Mucosa of descending colon (tissue), 3 donors: ENCODE measurements around the gene SPATA1. TPM values are rescaled to one million over a fixed set of nuclear protein-coding genes. Genes with fewer than 3 reads are reported as not detected.
A peak's percentile ranks its signal among the peaks of the same experiment; 100 is the strongest.

Source experiments
- ATAC-seq: fragments of 200-7000 bp; cut with Tn5 transposase; one replicate; pipeline ENCODE4 v1.9.1; 2020; ENCODE audit warnings: mild to moderate bottlenecking, moderate library complexity
- DNase-seq, 3 donors: peaks; one replicate each; pipeline ENCODE4 v3.0.0-alpha.2; 2020
- H3K36me3 ChIP-seq: fragments of 200-600 bp; one replicate; pipeline ENCODE4 v1.8.0; 2021; ENCODE audit warnings: low read depth, mild to moderate bottlenecking
- H3K4me1 ChIP-seq: fragments of 200-600 bp; one replicate; pipeline ENCODE4 v1.8.0; 2021; ENCODE audit warnings: low read depth, mild to moderate bottlenecking
- H3K4me3 ChIP-seq: fragments of 200-600 bp; one replicate; pipeline ENCODE4 v1.8.0; 2021; ENCODE audit warnings: mild to moderate bottlenecking
- H3K9me3 ChIP-seq: fragments of 200-600 bp; one replicate; pipeline ENCODE4 v1.8.0; 2021; ENCODE audit warnings: mild to moderate bottlenecking
- CTCF ChIP-seq: fragments of 200-600 bp; IDR thresholded peaks from one replicate; pipeline ENCODE4 v1.8.0; 2022; ENCODE audit warnings: antibody characterized with exemption, mild to moderate bottlenecking
- intact Hi-C, 2 donors: fragments of 100-400 bp; cut with DNase I in 1 of 2; cut with micrococcal nuclease in 1 of 2; formaldehyde crosslinking; loops; one replicate each; pipeline versions ENCODE4 v1.11.0 to v1.11.1; 2022; cut with DNase I, micrococcal nuclease
- total RNA-seq, 3 donors: library from RNA; stranded (reverse); fragmentation: NEBNext Ultra II Directional in 2 of 3; extraction: Animal tissue kit (Norgen Biotek cat#: 25700) in 2 of 3; gene quantifications; one replicate each; pipeline versions ENCODE4 v1.2.1 to v1.2.4, GENCODE V29; 2021 to 2023
- donor health status: DM: no; HTN: no; CAD: no; lungs with moderate emphysema.
- donor health status: DM: no; HTN: no; CAD: no.
- donor health status: DM: no; HTN: yes; CAD: no.

The SPATA1 gene
- total RNA-seq, 3 donors from 2014 or later: 2.0 to 3.8 (median 3.5) TPM

DNA sequence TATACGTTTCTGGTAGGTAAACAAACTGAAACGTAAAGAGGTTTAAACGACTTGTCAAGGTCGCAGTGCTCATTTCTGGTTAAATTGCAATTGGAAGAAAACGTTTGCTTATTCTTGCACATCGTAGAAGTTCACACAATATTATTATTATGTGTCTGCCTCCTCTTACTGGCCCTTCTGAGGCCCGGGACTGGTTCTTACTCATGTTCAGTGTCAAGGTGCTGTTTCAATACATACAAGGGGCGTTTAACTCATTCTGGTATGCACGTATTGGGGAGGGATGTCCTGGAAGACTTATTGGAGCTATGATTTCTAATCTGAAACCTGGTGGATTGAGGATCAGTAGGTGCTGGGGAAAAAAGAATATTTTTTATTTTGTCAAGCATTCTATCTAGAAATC is 26.2 kb upstream of the SPATA1 start:
- Histone ChIP-seq H3K36me3 (no peaks in the 10 kb centered on the region), H3K9me3 (no peaks in the 10 kb centered on the region), H3K4me1 (peaks cover 14% of the 10 kb centered on the region), H3K4me3 (peak overlapping the region; percentile 60)
- DNase-seq (no peak), ATAC-seq (peak; percentile 5)
- TF ChIP-seq CTCF: no peak
- intact Hi-C loops: no loop called here

DNA sequence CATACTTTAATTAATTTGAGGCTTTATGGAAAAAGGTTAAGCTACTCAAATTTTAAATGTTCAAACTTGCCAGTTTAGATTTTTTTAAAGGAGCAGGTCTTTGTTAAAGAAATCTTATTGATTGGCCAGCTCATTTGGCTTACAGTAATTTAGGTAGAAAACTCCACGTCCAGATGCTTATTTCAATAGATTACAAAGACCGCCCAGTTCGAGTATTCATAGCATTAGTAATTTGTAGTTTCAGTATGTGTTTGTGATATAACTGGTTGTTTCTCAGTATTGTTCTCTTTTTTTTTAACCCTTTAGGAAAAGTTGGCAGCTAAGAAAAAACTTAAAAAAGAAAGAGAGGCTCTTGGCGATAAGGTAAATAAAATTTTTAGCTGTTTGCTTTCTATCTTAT is 25.5 kb upstream of the SPATA1 start:
- DNase-seq: no peak
- TF ChIP-seq CTCF: no peak
- Histone ChIP-seq H3K4me3 (no peak overlapping the region), H3K36me3 (no peaks in the 10 kb centered on the region), H3K4me1 (peaks cover 14% of the 10 kb centered on the region), H3K9me3 (no peaks in the 10 kb centered on the region)
- ATAC-seq: no peak
- intact Hi-C loops: no loop called here

DNA sequence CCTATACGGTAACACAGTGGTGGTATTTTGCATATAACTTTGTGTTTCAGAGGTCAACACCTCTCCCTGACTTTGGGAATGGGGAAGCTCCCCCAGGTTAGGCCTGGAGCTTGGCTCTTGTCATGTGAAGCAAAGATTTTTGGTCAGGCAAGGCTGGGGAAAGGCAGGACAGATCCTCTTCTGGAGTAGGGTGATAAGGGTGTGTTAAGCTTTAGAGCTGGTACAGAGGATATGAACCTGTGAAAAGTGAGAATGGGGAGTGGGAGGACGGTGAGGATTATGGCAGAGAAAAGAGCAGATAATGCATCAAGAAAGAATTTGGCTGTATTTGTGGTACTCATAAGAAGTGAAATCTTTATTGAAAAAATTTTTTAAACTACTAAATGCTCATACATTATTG is 24.9 kb upstream of the SPATA1 start:
- Histone ChIP-seq H3K36me3 (no peaks in the 10 kb centered on the region), H3K4me3 (no peak overlapping the region), H3K9me3 (no peaks in the 10 kb centered on the region), H3K4me1 (peaks cover 14% of the 10 kb centered on the region)
- ATAC-seq (no peak), DNase-seq (no peak)
- TF ChIP-seq CTCF: no peak
- intact Hi-C loops: no loop called here

- Histone ChIP-seq H3K4me1 (no peaks in the 10 kb centered on the region), H3K9me3 (no peaks in the 10 kb centered on the region), H3K36me3 (no peaks in the 10 kb centered on the region), H3K4me3 (no peak overlapping the region)
- no peak for TF ChIP-seq CTCF
- no peak for ATAC-seq
- intact Hi-C loops: no loop called here
- DNase-seq: no peak
Observed at GRCh38 chr1:84488107-84488506, 18.1 kb upstream of the SPATA1 start.

- Histone ChIP-seq H3K4me3 (no peak overlapping the region), H3K36me3 (no peaks in the 10 kb centered on the region), H3K4me1 (no peaks in the 10 kb centered on the region), H3K9me3 (no peaks in the 10 kb centered on the region)
- ATAC-seq (no peak), DNase-seq (no peak)
- TF ChIP-seq CTCF: no peak
- intact Hi-C loops: no loop called here
Observed at GRCh38 chr1:84489766-84490165, 16.4 kb upstream of the SPATA1 start.

DNA sequence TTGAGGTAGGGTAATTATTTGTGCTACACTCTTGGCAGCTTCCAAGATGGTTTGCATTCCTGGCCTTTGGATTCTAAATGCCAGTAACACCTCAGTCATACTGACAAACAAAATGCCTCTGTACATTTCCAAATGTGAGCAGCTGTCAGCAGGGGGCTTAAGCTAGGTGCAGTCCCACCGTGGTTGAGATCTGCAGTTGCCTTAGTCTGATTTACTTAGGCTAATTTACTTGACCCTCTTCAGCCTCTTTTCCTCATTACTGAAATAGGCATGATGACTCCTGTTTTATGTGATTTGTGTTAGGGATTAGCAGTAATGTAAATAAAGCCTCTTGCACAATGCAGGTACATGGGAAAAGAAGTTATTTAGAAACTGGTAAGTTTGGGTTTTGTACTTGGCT is 13.5 kb upstream of the SPATA1 start:
- Histone ChIP-seq H3K36me3 (no peaks in the 10 kb centered on the region), H3K4me3 (no peak overlapping the region), H3K4me1 (no peaks in the 10 kb centered on the region), H3K9me3 (no peaks in the 10 kb centered on the region)
- intact Hi-C loops: no loop called here
- no peak for TF ChIP-seq CTCF
- ATAC-seq (no peak), DNase-seq (no peak)
